ENCODE data around the gene GIMAP2.

DNA sequence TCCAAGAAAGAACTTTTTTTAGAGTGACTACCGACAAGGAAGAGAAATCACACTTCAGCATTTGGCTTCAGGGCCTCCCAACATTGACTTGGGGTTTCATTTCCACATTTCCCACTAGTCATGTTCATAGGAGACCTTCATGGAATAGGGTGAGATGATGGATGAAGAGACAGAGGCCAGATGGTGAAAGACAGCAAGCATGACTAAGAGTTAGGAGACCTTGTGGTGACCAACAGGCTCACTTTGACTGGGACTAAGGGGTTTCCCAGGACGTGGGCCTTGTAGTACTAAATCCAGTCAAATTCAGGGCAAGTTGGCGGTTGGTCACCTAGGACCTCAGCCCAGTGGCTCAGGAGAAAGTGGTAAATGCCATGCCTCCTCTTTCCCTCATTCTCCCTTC lies 48.7 kb downstream of the GIMAP2 start:
- TF ChIP-seq POLR2A (IDR thresholded peaks at IDR 0.05) = no peak
- TF ChIP-seq, protein P1, sequence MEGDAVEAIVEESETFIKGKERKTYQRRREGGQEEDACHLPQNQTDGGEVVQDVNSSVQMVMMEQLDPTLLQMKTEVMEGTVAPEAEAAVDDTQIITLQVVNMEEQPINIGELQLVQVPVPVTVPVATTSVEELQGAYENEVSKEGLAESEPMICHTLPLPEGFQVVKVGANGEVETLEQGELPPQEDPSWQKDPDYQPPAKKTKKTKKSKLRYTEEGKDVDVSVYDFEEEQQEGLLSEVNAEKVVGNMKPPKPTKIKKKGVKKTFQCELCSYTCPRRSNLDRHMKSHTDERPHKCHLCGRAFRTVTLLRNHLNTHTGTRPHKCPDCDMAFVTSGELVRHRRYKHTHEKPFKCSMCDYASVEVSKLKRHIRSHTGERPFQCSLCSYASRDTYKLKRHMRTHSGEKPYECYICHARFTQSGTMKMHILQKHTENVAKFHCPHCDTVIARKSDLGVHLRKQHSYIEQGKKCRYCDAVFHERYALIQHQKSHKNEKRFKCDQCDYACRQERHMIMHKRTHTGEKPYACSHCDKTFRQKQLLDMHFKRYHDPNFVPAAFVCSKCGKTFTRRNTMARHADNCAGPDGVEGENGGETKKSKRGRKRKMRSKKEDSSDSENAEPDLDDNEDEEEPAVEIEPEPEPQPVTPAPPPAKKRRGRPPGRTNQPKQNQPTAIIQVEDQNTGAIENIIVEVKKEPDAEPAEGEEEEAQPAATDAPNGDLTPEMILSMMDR (IDR thresholded peaks at IDR 0.05) = no peak
